NOMO-1 (cell line): Measurements from ENCODE around the gene NFKBIB.
"Not testable (repeated sequence)": the region's sequence is repeated elsewhere in the genome, so short reads cannot be mapped to it uniquely, and the experiment has no call there.

ENCODE experiments used
- DNase-seq, 2 experiments: peaks; one replicate each; lab custom pipeline; 2025; ENCODE audit not compliant: unreplicated experiment in 2 of 2; lab: John Stamatoyannopoulos, UW

The NFKBIB gene

DNA sequence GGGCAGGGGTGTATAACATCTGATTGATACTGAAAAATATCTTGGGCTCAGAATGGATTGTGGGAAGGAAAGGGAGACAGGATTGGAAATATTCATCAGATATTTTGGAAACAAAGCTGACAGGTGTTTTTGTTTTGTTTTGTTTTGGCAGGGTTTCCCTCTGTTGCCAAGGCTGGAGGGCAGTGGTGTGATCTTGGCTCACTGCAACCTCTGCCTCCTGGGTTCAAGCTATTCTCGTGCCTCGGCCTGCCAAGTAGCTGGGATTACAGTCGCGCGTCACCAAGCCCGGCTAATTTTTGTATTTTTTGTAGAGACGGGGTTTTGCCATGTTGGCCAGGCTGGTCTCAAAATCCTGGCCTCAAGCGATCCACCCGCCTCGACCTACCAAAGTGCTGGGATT lies 26.4 kb upstream of the NFKBIB start:
- DNase-seq = not testable (repeated sequence)

DNA sequence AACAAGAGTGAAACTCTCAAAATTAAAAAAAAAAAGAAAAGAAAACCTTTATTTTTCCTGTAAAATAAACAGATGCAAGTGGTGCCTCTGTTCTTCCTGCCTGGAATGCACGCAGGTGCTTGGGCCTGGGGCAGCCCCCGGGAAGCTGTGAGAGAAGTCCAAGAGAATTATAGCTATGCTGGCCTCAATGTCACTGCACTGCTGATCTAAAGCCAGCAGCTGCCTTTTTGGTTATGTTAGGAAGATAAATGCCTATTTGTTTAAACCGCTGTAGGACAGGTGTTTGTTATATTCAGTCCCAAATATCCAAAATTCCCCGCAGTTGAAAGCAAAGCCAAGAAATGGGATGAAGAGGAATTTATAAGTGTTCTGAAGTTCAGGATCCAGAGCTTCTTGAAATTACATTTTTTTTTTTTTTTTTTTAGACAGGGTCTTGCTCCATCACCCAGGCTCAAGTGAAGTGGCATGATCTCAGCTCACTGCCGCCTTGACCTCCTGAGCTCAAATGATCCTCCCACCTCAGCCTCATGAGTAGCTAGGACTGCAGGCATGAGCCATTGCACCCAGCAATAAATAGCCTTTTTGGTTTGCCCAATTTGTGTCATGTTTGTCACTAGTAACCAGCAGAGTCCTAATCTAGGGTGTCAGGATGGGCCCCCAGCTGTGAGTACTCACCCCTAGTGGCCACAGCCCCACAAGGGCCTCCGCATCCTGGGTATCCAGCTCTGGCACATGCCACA lies 23.9 kb upstream of the NFKBIB start:
- DNase-seq = no peak

DNA sequence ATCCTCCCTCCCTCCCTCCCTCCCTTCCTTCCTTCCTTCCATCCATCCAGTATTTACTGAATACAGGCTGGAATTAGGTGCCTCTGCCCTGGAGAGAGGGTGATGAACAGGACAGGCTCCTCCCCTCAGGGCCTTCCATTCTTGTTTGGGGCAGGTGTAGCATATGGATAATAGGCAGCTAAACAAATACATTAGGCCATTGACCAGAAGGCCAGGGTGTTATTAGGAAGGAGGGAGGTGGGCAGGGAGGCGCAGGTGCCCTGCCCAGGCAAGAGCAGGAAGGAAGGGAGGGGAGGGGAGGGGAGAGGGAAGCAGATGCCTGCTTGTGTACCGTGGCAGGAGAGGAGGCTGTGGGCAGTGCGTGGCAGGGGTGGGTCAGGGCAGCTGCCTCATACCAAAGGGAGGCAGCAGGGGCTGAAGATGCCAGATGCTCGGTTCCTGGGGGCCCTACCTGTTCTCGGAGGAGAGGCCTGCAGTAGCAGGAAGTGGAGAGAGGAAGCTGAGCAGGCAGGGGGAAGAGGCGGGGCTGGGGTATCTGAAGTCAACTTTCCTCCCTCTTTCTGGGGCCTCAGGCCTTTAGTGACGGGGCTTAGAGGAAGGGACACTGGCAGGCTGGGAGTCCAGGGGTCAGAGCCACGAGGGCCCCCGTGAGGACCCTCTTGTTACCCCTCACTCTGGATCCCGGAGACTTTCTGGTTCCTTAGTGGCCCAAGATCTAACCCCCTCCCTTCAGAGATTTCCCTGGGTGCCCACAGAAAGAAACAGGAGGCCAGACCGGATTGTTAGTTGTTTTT lies 21.8 kb upstream of the NFKBIB start, which contains the start of gene RINL:
Gene RINL, minus strand, starts transcription at position 495 of the 794 bp plus-strand sequence. CDS start 1,533 bp downstream, outside the sequence.
- peak; percentile 45 to 76 for DNase-seq

DNA sequence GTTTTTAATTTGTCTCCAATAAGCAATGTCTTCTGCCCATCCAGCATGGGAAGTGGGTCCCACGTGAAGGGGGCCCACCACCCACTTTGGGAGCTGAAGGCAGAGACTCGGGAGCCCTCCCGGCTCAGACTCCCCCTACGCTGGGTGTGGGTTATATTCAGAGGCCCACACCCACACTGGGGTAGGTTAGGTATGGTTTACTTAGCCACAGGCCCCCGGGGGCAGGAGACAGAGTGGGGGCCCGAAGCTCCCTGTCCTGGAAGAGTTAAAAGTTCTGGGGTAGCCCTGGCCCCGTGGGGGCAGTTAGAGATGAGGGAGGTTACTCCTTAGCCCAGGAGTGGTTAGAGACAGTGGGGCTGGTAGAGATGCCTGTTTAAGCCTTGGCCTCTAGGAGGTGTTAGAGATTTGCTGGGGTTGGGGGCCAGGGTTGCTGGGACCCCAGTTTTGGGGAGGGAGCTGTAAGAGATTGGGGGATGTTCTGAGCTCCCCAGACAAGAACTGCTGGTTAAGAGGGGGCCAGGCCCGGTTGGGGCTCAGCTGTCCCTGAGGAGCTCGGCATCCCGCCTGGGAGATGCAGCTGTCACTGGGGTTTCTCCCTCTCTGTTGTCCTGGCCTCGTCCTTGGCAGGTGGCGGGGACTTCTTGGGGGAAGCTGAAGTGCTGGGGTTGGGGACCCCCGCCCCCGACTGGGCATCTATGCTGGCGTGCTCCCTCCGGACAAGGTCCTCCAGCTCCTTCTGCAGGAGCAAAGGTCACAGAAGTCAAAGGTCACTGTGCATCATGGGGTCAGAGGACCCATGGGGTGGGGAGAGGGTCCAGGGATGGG lies 21.0 kb upstream of the NFKBIB start:
- no peak for DNase-seq

DNA sequence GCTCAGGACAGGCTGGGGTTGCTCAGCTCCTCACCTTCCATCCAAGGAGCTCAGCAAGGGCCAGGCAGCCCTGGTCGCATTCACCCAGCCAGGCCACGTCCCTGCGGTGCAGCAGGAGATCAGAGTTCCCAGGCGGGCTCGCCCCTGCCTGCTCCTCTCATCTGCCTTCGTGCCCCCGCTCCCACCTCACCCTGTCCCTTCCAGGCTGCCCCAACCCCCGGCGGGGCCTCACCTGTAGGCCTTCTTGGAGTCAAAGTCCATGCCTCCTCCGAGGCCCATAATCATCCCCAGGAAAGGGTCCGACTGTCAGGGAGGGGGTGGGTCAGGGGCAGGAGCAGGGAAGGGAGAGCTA lies 20.4 kb upstream of the NFKBIB start:
- DNase-seq = no peak

DNA sequence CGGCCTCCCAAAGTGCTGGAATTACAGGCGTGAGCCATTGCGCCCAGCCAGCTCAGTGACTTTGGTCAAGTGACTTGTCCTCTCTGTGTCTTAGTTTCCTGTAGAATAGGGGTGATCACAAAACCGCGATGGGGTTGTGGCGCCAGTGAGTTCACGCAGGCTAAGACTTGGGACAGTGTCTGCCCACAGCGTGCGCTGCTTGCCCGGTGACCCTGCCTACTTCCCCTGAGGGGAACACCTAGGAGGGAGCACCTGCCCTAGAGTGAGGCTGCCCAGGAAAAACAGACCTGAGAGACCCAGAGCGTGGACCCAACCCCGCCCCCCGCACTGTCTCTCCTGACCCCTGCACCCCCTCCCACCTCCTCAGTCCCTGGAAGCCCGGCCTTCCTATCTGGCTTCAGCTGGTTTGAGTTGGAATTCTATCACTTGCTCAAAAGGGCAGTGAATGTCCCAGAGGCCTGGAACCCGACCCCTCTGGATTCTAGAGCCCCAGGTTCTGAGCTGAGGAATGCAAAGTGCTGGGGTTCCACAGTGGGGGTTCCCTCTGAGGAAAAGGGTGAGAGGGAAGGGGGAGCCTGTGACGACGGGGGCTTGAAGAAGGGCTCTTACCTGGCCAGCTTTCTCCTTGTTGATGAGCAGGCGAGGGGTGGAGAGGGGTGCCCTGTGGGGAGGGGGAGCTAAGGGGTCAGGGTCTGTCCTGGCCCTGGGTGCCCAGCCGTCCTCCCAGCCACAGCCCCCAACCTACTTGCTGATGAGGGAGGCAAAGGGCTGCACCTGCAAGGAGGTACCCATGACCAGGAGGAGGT lies 19.5 kb upstream of the NFKBIB start:
- DNase-seq = no peak

DNA sequence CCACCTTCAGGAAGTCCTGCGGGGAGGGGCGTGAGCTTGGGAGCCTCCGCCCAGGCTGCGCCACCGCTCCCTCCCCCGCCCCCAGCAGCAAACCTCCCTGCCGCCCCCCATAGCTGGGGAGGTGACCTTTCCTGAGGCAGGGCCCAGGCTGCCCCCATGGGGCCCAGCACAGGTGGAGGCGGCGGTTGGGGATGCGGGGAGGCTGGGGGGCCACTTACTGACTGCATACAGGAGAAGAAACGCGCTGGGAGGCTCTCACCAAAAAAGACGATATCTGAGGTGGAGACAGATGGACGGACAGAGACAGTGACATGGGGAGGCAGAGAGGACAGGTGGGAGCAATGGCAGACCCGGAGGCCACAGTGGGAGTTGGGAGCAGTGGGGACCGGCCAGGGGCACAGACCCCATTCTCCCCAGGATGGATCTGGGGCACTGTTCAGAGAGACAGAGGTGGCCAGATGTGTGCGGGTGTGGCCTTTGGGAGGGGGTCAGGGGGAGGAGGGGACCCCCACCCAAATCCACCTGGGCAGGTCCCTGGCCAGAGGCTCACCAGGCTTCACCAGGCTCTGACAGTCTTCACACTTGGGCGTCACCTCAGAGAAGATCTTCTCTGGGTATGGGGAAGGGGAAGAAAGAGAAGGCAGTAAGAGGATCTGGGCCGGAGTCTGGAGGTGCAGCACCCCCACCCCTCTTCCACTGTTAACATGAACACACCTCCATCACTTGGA lies 18.7 kb upstream of the NFKBIB start:
- DNase-seq = no peak

DNA sequence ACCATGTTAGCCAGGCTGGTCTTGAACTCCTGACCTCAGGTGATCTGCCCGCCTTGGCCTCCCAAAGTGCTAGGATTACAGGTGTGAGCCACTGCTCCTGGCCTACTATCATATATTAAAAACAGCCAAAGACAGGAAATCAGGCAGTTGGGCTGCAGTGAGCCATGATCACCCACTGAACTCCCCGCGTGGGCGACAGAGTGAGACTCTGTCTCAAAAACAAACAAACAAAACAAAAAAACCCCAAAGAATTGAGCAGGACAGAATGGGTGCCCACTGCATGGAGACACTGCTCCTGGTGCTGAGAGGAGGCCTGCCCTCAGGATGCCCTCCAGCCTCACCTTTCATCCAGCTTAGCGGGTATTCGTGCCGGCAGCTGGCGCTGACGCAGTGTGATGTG lies 16.5 kb upstream of the NFKBIB start:
- no peak for DNase-seq

DNA sequence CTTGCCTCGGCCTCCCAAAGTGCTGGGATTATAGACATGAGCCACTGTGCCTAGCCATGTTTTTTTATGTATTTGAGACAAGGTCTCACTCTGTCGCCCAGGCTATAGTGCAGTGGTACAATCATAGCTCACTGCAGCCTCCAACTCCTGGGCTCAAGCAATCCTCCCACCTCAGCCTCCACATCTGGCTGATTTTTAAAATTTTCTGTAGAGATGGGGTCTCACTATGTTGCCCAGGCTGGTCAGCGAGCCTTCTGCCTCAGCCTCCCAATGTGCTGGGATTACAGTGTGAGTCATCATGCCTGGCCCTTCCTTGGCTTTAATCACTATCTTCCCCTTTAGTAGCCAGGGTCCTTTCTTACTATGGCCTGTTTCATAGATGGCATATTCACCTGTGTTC lies 15.1 kb upstream of the NFKBIB start:
- not testable (repeated sequence) for DNase-seq

DNA sequence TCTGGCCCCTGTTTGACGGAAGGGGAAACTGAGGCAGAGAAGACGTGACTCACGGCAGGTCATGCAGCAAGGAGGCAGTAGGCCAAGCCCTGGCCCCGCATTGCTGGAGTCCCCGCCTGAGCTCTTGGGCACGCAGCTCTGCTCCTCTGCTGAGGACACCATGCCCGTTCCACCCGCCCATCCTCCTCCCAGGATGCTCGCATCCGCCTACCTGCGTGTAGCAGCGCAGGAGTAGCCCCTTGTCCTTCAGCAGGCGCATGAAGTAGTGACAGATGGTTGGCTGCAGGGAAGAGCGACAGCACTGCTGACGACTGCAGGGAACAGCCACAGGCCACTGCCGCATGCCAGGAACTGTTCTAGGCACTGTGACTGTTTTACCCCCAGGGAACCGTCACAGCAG lies 10.9 kb upstream of the NFKBIB start:
- DNase-seq = no peak

DNA sequence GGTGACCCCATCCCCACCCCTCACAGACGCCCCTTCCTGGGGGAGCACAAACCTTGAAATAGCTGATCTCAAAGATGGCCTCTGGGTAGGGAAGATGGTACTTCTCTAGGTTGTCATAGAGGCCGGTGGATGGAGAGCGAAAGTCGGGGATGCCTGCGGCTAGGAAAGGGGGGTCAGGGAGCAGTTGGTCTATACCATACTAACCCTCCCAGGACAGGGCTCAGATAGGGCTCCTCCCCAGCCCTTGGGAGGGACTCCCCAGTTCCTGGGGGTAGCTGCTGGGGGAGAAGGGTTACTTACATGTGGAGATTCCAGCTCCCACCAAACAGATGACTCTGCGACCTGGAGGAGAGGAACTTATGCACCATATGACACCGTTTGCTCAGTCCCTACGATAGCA lies 10.0 kb upstream of the NFKBIB start:
- no peak for DNase-seq

DNA sequence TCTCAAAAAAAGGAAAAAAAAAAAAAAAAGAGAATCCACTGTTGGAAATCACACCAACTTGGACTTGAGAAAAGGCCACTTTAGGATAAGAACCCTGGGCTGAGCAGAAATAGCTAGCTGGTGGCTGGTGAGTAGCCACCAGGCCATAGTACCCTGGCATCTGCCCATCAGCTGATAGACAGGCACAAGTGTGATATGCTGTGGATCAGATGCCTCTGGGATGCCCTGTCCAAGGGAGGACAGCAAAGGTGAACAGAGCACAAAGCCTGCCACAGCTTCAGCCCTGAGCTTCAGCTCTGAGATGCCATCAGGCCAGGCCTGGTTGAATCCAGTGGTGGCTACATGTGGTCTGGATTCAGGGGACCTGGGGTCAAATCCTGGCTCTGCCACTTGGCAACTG lies 9.1 kb upstream of the NFKBIB start:
- DNase-seq = no peak

DNA sequence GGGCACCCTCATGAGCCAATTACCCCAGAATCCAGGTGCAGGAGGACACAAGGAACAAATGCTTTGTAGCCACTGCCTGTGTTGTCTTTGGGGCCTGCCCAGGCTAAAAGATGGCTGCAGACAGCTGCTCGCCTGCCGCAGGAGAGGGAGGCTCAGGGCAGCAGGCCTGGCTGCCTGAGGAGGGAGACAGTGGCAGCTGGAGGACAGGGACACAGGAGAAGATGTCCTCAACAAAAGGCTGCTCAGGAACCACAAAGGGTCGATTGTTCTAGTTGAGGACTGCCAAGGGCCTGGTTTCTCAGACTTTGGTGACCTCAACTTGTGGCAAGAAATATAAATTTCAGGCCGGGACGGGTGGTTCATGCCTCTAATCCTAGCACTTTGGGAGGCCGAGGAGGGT lies 8.0 kb upstream of the NFKBIB start:
- no peak for DNase-seq

DNA sequence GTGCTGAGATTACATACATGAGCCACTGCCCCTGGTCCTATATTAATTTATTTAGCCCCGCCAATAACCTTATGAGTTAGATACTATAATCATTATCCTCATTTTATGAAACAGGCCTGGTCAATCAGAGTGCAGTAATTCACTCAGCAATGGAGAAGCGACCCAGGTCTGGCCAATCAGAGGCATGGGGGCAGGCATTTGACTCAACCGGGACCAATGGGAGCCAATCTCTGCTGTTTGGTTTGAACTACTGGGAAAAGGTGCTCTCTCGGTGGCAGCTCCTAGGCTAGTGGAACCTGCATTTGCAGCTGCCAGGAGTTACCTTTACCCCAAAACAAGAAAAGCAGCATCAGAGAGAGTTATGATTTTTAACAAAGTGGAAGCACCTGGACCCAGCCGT lies 6.9 kb upstream of the NFKBIB start:
- DNase-seq = no peak

DNA sequence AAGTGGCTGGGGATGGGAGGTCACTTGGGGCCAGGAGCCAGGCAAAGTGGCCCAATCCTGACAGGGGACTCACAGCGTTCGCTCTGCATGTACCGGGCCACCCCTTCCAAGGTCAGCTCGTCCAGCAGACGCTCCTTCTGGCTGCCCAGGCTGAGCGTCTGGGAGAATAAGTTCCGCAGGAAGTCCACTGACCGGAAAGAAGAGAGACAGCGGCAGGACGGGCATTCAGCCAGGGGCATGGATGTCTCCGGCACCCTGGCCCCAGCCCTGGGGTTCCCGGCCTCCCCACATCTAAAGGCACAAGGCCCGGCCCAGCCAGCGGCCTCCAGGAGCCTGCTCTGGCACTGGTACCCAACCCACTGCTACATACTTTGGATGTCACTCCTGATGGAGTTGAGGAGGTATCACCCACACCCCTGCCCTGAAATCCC lies 6.4 kb upstream of the NFKBIB start:
- no peak for DNase-seq

DNA sequence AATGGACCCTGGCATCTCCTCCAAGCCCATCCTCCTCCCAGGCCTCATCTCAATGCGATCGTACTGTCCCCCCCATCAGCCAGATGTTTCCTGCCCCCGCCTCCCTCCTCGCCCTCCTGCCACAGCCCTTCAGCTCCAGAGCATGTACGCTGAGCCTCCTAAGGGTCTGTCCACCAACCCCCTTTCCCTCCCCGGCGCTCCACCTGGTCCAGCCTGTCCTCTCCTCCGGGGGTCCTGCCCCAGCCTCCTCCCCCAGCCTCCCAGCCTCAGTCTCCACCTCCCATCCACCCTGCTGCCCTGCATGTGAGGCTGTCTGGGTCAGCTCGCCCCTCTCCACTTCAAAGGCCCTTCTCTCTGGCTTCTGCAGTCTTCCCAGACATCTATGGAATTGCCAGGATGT lies 4.8 kb upstream of the NFKBIB start:
- no peak for DNase-seq

DNA sequence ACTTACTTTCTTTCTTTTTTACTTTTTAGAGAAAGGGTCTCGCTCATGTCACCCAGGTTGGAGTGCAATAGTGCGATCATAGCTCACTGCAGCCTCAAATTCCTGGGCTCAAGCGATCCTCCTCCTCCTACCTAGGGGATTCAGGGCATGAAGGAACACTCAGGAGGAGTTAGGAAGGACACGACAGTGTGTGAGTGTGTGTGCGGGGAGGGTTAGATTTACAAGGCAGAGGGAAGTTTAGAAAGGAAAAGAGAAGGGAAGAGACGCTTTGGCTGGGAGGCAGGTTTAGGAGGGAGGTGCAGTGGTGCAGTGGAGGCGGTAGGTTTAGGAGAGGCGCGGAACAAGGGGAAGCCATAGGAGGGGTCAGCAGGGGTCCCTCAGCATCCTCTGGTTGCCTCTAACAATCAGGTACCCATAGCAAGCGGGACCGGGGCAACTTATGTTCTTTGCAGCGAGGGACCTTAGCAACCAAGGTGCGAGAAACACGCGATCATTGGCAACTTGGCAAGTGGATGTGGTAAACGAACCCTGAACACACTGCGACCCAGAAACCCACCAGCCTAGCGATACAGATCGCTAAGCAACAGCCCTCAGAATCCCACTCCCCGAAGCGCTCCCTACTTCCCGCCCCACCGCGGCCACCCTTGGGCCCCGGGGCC lies 852 bp upstream of the NFKBIB start:
- no peak for DNase-seq

DNA sequence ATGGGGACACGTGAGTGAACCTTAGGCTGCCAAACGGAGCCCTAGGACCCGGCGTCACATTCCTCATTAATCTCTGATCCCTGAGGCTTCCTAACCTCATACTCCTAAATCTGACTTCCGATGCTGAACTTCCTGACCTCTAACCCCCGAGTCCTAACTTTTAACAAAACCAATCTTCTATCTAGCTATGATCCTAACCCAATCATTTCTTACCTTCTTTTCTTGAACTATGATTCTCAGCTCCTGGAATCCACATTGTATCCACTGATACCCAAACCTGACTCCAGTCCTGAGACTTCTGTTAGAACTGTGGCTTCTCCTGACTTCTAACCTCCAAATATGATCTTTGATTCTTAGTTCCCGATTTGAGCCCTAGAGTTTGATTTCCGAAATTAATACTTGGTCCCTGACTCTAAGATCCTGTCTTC lies 447 bp downstream of the NFKBIB start:
- DNase-seq = no peak

DNA sequence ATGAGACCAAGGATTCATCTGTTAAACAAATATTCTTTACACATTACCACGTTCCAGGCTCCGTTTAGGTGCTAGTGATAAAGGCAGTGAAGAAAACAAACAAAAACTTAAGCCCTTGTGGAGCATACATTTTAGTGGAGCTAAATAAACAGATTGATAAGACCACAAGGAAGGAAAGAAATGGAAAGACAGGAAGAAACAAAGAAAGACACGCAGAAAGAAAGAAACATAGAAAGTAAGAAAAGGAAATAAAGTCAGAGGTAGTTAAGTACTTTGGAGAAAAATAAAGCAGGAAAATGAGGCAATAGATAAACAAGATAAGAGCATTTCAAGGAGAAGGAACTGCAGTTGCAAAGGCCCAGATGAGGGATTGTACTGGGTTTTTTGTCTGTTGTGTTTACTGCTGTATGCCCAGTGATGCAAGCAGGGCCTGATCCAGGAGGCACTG lies 998 bp downstream of the NFKBIB start:
- DNase-seq = no peak
